Testis (tissue), 3 donors: Measurements from ENCODE around the gene OR4E2. TPM values are rescaled to one million over a fixed set of nuclear protein-coding genes. Genes with fewer than 3 reads are reported as not detected.

Source experiments
- DNase-seq: peaks from one replicate; pipeline ENCODE4 v3.0.0-alpha.2; 2019
- H3K27ac ChIP-seq, 2 donors: fragments of 200-600 bp; sonication (generic); one replicate each; pipeline ENCODE4 v1.5.1; 2019
- H3K27me3 ChIP-seq: fragments of 200-600 bp; sonication (generic); one replicate; pipeline ENCODE4 v1.5.1; 2019
- H3K36me3 ChIP-seq: fragments of 200-600 bp; sonication (generic); one replicate; pipeline ENCODE4 v1.5.1; 2017; ENCODE audit warnings: low read depth; ENCODE audit errors: missing control alignments
- H3K4me1 ChIP-seq: fragments of 200-600 bp; sonication (generic); one replicate; pipeline ENCODE4 v1.5.1; 2019
- H3K4me3 ChIP-seq, 2 donors: fragments of 200-600 bp; sonication (generic); one replicate each; pipeline ENCODE4 v1.5.1; 2017 to 2019
- H3K9me3 ChIP-seq: fragments of 200-600 bp; sonication (generic); one replicate; pipeline ENCODE4 v1.5.1; 2017
- CTCF ChIP-seq, 3 experiments: fragments of 450-650 bp in 2 of 3; fragments of 200-600 bp in 1 of 3; sonication (generic) in 1 of 3; IDR thresholded peaks; one replicate each; pipeline ENCODE4 v1.5.1; 2016 to 2019; ENCODE audit warnings: antibody characterized with exemption in 3 of 3, mild to moderate bottlenecking in 2 of 3, moderate library complexity in 1 of 3
- POLR2A ChIP-seq: fragments of 450-650 bp; IDR thresholded peaks from one replicate; pipeline ENCODE4 v1.6.1; 2017; ENCODE audit warnings: antibody characterized with exemption, mild to moderate bottlenecking, moderate library complexity
- WGBS, 2 donors: methylation state at CpG; one replicate each; pipeline ENCODE4 v1.1.5; 2018; 5-methylcytosine and 5-hydroxymethylcytosine counted together
- intact Hi-C: fragments of 100-400 bp; cut with DNase I; formaldehyde crosslinking; loops from one replicate; pipeline ENCODE4 v1.15.1; 2023; ENCODE audit warnings: low total_unique reads
- polyA plus RNA-seq: library from polyadenylated mRNA; stranded (reverse); fragments of 350-450 nt; fragmentation: Illumina TruSeq; extraction: RNeasy Lipid Tissue Mini Kit (QIAGEN cat#74804); gene quantifications from one replicate; pipeline ENCODE4 v1.2.3, GENCODE V29; 2014; ENCODE audit warnings: low read depth, low replicate concordance; ENCODE audit not compliant: insufficient read depth
- total RNA-seq, 2 donors: library from RNA; depleted of rRNA; stranded (reverse); fragments of >200 nt; gene quantifications; one replicate each; pipeline ENCODE4 v1.2.3, GENCODE V29; 2016

Gene OR4E2
- total and polyA plus RNA-seq, 3 donors from 2014 or later, result 0.19 TPM; not detected in 2

GRCh38 chr14:21668377-21668776, 14.7 kb downstream of the OR4E2 start:
- TF ChIP-seq POLR2A (no peak), CTCF (IDR thresholded peaks at IDR 0.05) (no peak)
- no peak for DNase-seq
- intact Hi-C loops, result no loop called here
- H3K4me3 ChIP-seq, result no peak overlapping the region
- no peaks in the 10 kb centered on the region for H3K4me1 ChIP-seq
- H3K27ac ChIP-seq, result no peak overlapping the region
- no peaks in the 10 kb centered on the region for H3K36me3 ChIP-seq
- no peaks in the 10 kb centered on the region for H3K9me3 ChIP-seq
- 82 to 93% methylated on average over 3 of the region's 3 CpGs for WGBS, 2 donors
- H3K27me3 ChIP-seq, result no peaks in the 10 kb centered on the region

- TF ChIP-seq POLR2A (no peak), CTCF (IDR thresholded peaks at IDR 0.05) (no peak)
- Histone ChIP-seq H3K36me3 (no peaks in the 10 kb centered on the region), H3K4me3 (no peak overlapping the region), H3K27me3 (no peaks in the 10 kb centered on the region), H3K9me3 (no peaks in the 10 kb centered on the region), H3K27ac (no peak overlapping the region), H3K4me1 (no peaks in the 10 kb centered on the region)
- no peak for DNase-seq
- intact Hi-C loops, result no loop called here
Observed at GRCh38 chr14:21669284-21669683, 15.6 kb downstream of the OR4E2 start.

- Histone ChIP-seq H3K27me3 (no peaks in the 10 kb centered on the region), H3K27ac (no peak overlapping the region), H3K36me3 (no peaks in the 10 kb centered on the region), H3K4me3 (no peak overlapping the region), H3K4me1 (no peaks in the 10 kb centered on the region), H3K9me3 (no peaks in the 10 kb centered on the region)
- TF ChIP-seq POLR2A, result no peak
- TF ChIP-seq CTCF (IDR thresholded peaks at IDR 0.05), result no peak
- WGBS, 2 donors, result 57 to 62% methylated on average over 2 of the region's 2 CpGs
- intact Hi-C loops, result no loop called here
- DNase-seq, result no peak
Observed at GRCh38 chr14:21671371-21671770, 17.7 kb downstream of the OR4E2 start.

- H3K4me3 ChIP-seq, result no peak overlapping the region
- 85 to 88% methylated on average over 1 of the region's 1 CpG for WGBS, 2 donors
- intact Hi-C loops, result no loop called here
Observed at GRCh38 chr14:21672116-21672515, 18.5 kb downstream of the OR4E2 start.

More at GRCh38 chr14:21672116-21672515, 18.5 kb downstream of the OR4E2 start:
- TF ChIP-seq POLR2A (no peak), CTCF (IDR thresholded peaks at IDR 0.05) (no peak)
- H3K36me3 ChIP-seq, result no peaks in the 10 kb centered on the region
- DNase-seq, result no peak
- H3K27me3 ChIP-seq, result no peaks in the 10 kb centered on the region
- H3K9me3 ChIP-seq, result no peaks in the 10 kb centered on the region
- H3K27ac ChIP-seq, result no peak overlapping the region
- no peaks in the 10 kb centered on the region for H3K4me1 ChIP-seq
